Hepatic stellate cell (primary cell): Measurements from ENCODE around the gene HAT1.
A peak's percentile ranks its signal among the peaks of the same experiment; 100 is the strongest.
"Not testable (repeated sequence)": the region's sequence is repeated elsewhere in the genome, so short reads cannot be mapped to it uniquely, and the experiment has no call there.

ENCODE experiments used
- DNase-seq: peaks from one replicate; pipeline ENCODE4 v3.0.0; 2011; ENCODE audit warnings: low spot score

HAT1 gene, protein sequence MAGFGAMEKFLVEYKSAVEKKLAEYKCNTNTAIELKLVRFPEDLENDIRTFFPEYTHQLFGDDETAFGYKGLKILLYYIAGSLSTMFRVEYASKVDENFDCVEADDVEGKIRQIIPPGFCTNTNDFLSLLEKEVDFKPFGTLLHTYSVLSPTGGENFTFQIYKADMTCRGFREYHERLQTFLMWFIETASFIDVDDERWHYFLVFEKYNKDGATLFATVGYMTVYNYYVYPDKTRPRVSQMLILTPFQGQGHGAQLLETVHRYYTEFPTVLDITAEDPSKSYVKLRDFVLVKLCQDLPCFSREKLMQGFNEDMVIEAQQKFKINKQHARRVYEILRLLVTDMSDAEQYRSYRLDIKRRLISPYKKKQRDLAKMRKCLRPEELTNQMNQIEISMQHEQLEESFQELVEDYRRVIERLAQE

GRCh38 chr2:171922230-171923022 is at the start of gene HAT1:
Gene HAT1, plus strand, starts transcription at chr2:171922461. Its CDS starts 40 bp downstream, at chr2:171922501.
- peak; percentile 91 for DNase-seq

DNA sequence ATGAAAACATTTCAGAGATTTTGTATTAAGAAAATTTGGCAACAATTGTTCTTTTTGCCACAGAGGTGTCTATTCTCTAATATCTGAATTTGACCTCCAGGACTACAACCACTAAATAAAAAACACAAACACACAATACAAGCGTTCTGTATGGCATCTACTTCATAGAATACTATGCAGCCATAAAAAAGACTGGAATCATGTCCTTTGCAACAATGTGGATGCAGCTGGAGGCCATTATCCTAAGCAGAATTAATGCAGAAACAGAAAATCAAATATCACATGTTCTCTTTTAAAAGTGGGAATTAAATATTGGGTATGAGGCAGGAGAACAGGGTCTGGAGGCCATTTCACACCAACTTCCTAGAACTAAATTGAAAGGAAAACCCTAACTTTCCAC is 47.7 kb upstream of the HAT1 start:
- DNase-seq = no peak

DNA sequence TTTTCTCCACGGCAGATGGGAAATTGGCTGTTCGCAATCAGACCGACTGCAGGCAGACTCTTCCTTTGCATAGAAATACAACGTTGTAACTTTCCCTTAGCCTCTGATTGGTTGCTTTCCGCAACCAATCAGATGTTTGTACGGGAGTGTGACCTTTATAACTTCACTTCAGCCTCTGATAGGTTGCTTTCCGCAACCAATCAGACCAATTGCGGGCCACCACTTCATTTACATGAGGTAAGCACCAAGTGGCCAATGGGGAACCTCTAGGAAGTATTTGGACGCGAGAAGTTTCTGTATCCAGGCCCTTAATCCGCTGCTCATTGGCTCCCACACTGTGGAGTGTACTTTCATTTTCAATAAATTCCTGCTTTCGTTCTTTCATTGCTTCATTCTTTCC is 47.3 kb upstream of the HAT1 start:
- no peak for DNase-seq

- peak; percentile 55 for DNase-seq
These were observed 43.7 kb upstream of the HAT1 start for GRCh38 chr2:171878481-171878993.

- DNase-seq = no peak
These were observed 42.4 kb upstream of the HAT1 start for GRCh38 chr2:171879865-171880264.

DNA sequence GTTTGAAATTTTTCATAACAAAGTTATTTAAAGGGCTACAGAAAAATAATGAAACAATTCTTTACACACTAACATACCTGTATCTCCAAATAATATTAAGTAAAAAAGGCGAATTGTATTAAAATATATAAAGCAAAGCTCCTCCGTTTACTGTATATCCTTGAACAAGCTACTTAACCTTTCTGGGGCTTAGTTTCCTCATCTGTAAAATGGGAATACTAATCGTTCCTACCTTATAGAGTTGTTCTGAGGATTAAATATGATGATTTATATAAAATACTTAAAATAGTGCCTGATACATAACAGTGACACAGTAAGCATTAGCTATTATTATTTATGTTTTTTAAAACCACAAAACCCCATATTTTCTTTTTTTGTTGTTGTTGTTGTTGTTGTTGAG is 41.5 kb upstream of the HAT1 start:
- no peak for DNase-seq

DNA sequence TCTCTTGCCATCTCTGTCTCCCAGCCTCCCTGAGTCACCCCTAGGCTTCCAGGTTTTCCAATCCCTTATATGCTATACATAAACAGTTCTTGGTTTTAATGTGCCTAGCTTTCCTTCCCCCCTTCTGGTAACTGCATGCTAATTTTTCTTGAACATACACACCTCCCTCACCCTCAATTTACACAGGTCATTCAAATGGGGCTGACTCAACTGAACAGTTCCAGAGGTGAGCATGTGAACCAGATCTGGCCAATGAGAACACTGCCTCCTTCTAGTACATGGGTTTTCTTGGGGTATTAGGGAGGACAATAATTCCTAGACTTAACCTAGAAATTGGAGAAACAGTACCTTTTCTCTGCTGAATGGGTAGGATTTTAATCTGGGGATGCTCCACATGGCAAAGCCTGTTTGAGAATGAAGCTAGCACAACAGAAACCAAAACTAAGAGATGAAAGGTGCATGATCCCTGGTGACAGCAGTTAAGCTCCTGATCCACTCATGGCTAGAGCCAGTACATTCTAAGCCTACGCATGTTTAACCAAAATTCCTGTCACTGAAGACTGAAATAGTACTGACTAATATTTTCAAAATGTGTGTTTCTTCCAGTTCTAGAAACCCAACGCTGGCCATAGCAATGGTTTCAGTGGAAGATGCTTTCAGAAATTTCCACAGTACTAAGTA is 40.0 kb upstream of the HAT1 start:
- DNase-seq = no peak

DNA sequence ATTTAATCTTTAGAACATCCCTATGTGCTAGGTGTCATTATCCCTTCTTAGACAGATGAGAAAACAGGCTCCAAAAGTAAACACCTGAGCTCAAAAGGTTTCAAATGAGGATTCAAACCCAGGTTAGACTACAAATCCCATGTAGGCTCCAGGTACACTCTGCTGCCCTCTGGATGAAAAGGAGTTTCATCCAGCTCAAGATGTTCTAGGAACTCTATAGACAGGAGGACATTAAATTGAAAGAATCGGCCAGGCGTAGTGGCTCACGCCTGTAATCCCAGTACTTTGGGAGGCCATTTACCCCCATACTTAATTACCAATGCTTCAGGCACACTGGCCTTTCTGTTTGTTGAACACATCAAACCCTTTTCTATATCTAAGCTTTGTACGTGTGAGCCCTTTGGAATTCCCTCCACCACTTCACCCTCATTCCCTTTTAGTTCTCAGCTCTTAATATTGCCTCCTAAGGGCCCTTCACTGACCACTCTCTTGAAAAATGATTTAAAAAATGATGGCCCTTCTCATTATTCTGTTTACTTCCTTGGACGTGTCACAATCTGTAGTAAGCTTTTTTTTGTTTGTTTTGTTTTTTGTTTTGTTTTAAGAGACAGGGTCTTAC is 38.9 kb upstream of the HAT1 start:
- DNase-seq = no peak

- DNase-seq = no peak
These were observed 32.9 kb upstream of the HAT1 start for GRCh38 chr2:171889333-171889732.

- no peak for DNase-seq
These were observed 32.5 kb upstream of the HAT1 start for GRCh38 chr2:171889808-171890207.

- DNase-seq = peak; percentile 24
These were observed 29.0 kb upstream of the HAT1 start for GRCh38 chr2:171893196-171893823.

GRCh38 chr2:171893824-171894611 is 28.2 kb upstream of the HAT1 start, which contains the start of gene SLC25A12:
Gene SLC25A12, minus strand, starts transcription at chr2:171894244. Its CDS starts 30 bp downstream, at chr2:171894214.
- peak; percentile 86 for DNase-seq

DNA sequence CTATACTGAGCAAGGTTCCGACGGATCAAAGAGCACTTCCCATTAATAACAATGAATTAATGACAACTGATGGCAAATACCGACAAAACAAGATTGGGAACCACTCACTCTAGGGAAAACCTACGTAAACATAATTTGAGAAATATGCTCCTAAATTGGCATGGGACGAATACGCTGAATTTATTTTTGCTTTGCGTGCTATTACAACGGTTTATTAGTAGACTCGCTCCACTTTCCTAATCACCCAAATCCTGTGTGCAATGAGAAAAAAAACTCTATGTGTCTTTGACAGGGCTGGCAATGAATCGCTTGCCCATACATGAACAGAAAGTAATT is 27.7 kb upstream of the HAT1 start:
- peak; percentile 8 for DNase-seq

DNA sequence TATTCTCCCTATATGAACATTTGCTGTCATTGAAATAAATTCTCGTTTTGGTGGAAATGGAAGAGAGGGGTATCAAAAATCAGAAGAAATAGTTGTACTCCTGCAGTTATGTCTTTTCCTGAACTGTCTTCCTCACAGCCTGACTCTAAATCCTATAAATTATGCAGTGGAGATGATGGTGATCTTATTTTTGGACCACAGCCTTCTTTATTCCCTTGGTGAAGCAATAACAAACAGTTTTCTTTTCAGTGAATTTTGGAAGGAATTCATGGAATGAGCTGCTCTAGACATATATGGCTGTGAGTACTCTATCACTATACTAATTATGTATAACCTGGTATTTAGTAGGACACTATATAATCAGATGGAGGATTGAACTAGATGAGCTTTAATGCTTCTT is 26.5 kb upstream of the HAT1 start:
- DNase-seq = peak; percentile 29

GRCh38 chr2:171899623-171900282 is 22.5 kb upstream of the HAT1 start:
- DNase-seq = not testable (repeated sequence)

DNA sequence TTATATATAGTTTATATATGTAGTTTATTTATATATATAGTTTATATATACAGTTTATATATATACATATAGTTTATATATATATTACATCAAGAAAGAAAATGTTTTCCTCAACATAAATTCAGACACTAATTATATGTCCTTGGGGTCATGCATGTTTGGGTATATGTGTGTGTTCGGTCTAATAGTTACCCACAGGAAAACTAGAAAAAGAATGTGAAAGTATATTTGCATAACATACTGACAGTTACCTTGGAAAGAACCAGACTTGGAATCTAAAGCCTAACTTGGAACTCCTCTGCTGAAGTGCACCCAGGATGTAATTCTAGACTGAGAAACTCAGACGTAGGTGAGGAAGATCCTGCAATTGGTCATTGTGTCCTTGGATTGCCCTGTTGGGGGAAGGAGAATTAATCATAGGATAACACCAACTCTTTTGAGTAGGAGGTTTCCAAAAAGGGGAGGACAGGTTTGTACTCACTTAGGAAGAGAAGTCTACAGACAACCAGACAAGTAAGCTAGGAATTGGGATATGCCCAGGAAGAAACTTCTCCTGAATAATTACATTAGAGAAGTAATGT is 19.3 kb upstream of the HAT1 start:
- no peak for DNase-seq

DNA sequence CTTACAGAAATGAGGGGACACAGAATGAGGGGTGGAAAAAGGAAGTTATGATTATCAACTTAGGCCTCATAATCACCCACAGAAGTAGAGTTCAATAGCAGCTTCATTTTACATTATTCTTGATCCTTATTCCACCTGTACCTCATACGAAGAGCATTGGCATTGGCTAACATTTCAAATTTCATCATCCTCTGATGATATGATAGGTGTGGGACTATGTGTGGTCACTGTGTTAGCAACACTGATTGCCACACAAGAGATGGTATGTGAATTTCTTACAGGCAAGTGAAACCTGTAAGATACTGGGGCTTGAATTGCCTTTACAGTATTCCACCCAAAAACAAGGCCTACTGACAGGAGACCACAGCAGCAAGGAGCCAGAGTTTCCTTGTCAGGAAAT is 14.0 kb upstream of the HAT1 start:
- no peak for DNase-seq

DNA sequence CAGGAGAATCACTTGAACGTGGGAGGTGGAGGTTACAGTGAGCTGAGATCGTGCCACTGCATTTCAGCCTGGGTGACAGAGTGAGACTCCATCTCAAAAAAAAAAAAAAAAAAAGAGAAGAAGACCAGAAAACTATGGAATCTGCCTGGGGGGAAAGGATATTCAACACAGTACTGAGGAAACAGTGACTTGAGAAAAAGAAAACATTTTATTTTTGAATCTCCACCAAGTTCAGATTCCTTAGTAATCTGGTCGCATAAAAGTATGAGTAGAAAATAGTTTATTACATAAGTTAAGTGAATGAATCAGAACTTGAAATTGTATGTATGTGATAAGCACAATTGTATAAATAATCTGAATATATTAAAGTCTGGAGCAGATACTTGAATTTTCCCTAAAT is 13.0 kb upstream of the HAT1 start:
- no peak for DNase-seq

DNA sequence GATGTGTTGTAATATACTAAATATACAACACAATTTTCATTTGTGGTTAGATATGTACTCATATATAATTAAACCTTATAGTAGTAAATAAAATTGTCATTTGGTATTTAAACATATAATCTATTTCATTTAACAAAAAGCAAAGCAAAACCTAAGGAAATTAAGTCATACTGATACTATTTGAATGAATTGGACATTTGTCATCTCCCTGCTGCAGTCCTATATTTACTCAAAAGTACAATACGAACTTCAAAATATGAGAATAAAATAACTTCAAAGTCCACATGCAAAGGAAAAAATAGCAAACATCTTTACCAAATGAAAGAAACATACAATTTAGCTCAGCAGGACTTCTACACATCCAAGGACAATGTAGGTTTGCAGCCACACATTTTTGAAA is 11.8 kb upstream of the HAT1 start:
- DNase-seq = no peak

DNA sequence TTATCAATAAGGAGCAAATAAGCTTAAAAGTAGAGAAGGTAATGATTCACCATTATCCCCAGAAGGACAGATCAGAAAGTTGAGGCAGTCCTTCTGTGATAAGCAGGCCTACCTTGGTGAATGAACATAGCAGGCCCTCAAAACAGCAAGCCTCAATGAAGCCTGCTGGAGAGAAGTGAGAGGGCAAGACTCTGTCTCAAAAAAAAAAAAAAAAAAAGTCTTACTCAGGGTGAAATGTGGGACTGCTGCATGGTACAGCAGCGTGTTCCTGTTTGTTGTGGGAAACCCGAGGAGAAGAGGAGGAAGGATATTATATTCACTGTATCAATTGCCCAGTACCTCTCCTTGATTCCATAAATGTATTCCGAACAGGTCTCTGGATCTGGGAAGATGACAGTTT is 8.7 kb upstream of the HAT1 start:
- DNase-seq = no peak
